Coronary artery (tissue), 2 donors: ENCODE results near the gene GRIN2A.

Source experiments
- DNase-seq: peaks from one replicate; pipeline ENCODE4 v3.0.0-alpha.2; 2017; ENCODE audit warnings: low spot score
- H3K27ac ChIP-seq, 2 donors: fragments of 200-600 bp; sonication (generic); one replicate each; pipeline ENCODE4 v1.5.1; 2016 to 2019
- H3K4me3 ChIP-seq: fragments of 200-600 bp; sonication (generic); 2 replicates; pipeline ENCODE4 v1.5.1; 2016; ENCODE audit warnings: mild to moderate bottlenecking, moderate library complexity
- TF ChIP-seq, protein P1 (sequence below): fragments of 200-600 bp; sonication (generic); IDR thresholded peaks from one replicate; pipeline ENCODE4 v1.5.1; 2019; ENCODE audit warnings: antibody characterized with exemption

Gene GRIN2A

GRCh38 chr16:9775998-9776397 lies 406.2 kb downstream of the GRIN2A start:
- DNase-seq, result no peak
- no peak overlapping the region for H3K4me3 ChIP-seq
- no peak overlapping the region for H3K27ac ChIP-seq

GRCh38 chr16:9773289-9773688 lies 408.9 kb downstream of the GRIN2A start:
- no peak overlapping the region for H3K27ac ChIP-seq
- H3K4me3 ChIP-seq, result no peak overlapping the region
- TF ChIP-seq, protein P1, sequence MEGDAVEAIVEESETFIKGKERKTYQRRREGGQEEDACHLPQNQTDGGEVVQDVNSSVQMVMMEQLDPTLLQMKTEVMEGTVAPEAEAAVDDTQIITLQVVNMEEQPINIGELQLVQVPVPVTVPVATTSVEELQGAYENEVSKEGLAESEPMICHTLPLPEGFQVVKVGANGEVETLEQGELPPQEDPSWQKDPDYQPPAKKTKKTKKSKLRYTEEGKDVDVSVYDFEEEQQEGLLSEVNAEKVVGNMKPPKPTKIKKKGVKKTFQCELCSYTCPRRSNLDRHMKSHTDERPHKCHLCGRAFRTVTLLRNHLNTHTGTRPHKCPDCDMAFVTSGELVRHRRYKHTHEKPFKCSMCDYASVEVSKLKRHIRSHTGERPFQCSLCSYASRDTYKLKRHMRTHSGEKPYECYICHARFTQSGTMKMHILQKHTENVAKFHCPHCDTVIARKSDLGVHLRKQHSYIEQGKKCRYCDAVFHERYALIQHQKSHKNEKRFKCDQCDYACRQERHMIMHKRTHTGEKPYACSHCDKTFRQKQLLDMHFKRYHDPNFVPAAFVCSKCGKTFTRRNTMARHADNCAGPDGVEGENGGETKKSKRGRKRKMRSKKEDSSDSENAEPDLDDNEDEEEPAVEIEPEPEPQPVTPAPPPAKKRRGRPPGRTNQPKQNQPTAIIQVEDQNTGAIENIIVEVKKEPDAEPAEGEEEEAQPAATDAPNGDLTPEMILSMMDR, result no peak
- no peak for DNase-seq

More at GRCh38 chr16:9775998-9776397, 406.2 kb downstream of the GRIN2A start:
- TF ChIP-seq, protein P1, result no peak

GRCh38 chr16:9772526-9773225 lies 409.6 kb downstream of the GRIN2A start:
- no peak overlapping the region for H3K27ac ChIP-seq
- no peak overlapping the region for H3K4me3 ChIP-seq
- TF ChIP-seq, protein P1, result no peak
- DNase-seq, result no peak

GRCh38 chr16:9766891-9767290 lies 415.3 kb downstream of the GRIN2A start:
- no peak overlapping the region for H3K4me3 ChIP-seq
- no peak for DNase-seq
- TF ChIP-seq, protein P1, result no peak
- no peak overlapping the region for H3K27ac ChIP-seq

- Histone ChIP-seq H3K27ac (no peak overlapping the region), H3K4me3 (no peak overlapping the region)
- TF ChIP-seq, protein P1, result no peak
- no peak for DNase-seq
Observed at GRCh38 chr16:9763505-9763904, 418.7 kb downstream of the GRIN2A start.

DNA sequence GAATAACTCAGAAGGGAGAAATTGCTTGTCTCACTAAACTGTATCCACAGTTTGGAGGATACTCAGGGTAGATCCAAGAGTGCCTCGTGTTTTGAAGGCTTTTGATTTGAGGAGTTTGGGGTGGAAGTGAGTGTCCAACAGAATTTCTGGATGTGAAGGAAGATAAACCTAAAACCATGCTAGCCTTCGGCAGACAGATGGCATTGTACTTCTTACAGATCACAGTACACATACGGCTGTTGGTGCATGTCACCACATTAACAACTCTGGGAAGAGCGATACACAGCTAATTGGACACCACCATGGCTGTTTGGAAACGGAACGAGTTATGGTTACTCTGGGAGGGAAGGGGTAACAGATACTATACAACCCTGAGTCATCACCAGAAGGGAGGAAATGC lies 420.4 kb downstream of the GRIN2A start:
- DNase-seq, result no peak
- TF ChIP-seq, protein P1, result no peak
- Histone ChIP-seq H3K27ac (no peak overlapping the region), H3K4me3 (no peak overlapping the region)

GRCh38 chr16:9757687-9758086 lies 424.5 kb downstream of the GRIN2A start:
- no peak overlapping the region for H3K27ac ChIP-seq
- H3K4me3 ChIP-seq, result no peak overlapping the region
- DNase-seq, result no peak
- TF ChIP-seq, protein P1, result no peak
